ENCODE results near the gene SPSB1. TPM values are rescaled to one million over a fixed set of nuclear protein-coding genes. Genes with fewer than 3 reads are reported as not detected.
A peak's percentile ranks its signal among the peaks of the same experiment; 100 is the strongest.

Gene SPSB1
- total RNA-seq, 1 experiment from 2014 or later: 2.9 TPM

DNA sequence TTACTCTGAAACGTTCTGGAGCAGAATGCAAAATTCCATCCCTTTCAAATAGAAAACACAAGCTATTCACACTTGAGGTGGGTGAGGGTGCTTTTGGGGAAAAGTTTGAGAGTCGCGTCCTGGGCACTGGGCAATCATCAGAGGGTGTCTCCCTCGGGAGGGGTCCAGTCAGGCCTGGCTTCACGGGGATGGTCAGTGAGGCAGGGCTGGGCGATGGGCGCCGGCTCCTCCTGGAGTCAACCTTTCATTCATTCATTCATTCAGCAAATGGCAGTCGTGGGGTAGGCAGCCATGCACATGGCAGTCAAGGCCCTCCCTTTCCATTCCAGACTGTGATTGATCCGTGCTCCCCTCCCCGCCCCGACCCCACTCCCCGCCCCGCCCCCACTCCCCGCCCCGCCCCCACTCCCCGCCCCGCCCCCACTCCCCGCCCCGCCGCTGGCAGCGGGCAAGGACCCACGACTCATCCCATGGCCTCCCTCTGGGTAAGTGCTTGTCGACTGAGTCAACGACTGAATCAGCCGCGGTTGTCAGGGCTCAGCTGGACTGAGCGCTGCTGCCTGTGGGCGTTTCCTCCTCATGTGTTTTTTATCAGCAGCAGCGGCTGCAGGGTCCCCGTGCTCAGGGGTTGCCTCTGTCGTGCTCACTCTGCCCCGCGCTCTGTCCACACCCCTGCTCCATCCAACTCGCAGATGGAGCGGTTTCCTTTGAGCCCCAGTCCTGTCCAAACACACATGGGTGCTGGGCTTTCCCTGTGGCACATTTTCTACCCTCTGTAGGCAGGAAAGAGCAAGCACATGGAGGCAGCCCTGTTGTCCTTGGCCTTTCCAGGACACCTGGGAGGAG is 12.5 kb upstream of the SPSB1 start:
- Histone ChIP-seq H2AFZ (ENCODE audit: low read length) (no peak overlapping the region), H4K20me1 (ENCODE audit: control insufficient read depth, insufficient read depth, insufficient read length) (no peaks in the 10 kb centered on the region), H4K5ac (ENCODE audit: insufficient read length, low read depth, low read length) (no peak overlapping the region), H3K79me2 (ENCODE audit: insufficient read depth, low read length) (no peaks in the 10 kb centered on the region), H3K4me2 (ENCODE audit: insufficient read depth, insufficient read length, low read length) (peak overlapping the region; percentile 31), H3K56ac (ENCODE audit: insufficient read length, low read depth, low read length) (no peak overlapping the region), H2BK15ac (ENCODE audit: low read depth, low read length) (no peak overlapping the region), H4K8ac (replicated peaks; ENCODE audit: insufficient read length, low read depth, low read length) (no peak overlapping the region), H3T11ph (ENCODE audit: low read length) (no peak overlapping the region), H3K23me2 (ENCODE audit: insufficient read length, low read depth, low read length, poor library complexity, severe bottlenecking) (no peaks in the 10 kb centered on the region), H3K4ac (ENCODE audit: low read depth, low read length) (no peak overlapping the region), H4K91ac (ENCODE audit: insufficient read length, low read depth, low read length) (no peak overlapping the region), H3K14ac (ENCODE audit: insufficient read depth, low read length) (peak overlapping the region; percentile 51; the same call in 1 of the 2 replicates), H3K27me3 (ENCODE audit: insufficient read depth, low read length) (no peaks in the 10 kb centered on the region), H2BK120ac (ENCODE audit: low read depth, low read length, poor library complexity, severe bottlenecking) (no peak overlapping the region), H3K79me1 (ENCODE audit: insufficient read depth, low read depth, low read length, poor library complexity, severe bottlenecking) (no peaks in the 10 kb centered on the region), H2BK5ac (ENCODE audit: insufficient read length, low read length) (no peak overlapping the region), H3K9ac (ENCODE audit: extremely low read depth, insufficient read length, low read length) (no peak overlapping the region), H3K9me3 (ENCODE audit: control insufficient read depth, low read depth, low read length) (no peaks in the 10 kb centered on the region), H3K23ac (ENCODE audit: insufficient read length, low read depth, low read length) (no peak overlapping the region), H3K18ac (ENCODE audit: insufficient read length, low read depth, low read length) (no peak overlapping the region), H2BK20ac (ENCODE audit: low read depth, low read length, poor library complexity, severe bottlenecking) (no peak overlapping the region), H2AK5ac (ENCODE audit: insufficient read length, low read length) (no peak overlapping the region), H3K27ac (ENCODE audit: insufficient read length, low read depth, low read length) (no peak overlapping the region), H2BK12ac (ENCODE audit: insufficient read length, low read depth, low read length) (no peak overlapping the region), H3K4me1 (ENCODE audit: insufficient read depth, low read length) (no peaks in the 10 kb centered on the region; the same call in 1 of the 2 replicates)
- TF ChIP-seq, protein P1, sequence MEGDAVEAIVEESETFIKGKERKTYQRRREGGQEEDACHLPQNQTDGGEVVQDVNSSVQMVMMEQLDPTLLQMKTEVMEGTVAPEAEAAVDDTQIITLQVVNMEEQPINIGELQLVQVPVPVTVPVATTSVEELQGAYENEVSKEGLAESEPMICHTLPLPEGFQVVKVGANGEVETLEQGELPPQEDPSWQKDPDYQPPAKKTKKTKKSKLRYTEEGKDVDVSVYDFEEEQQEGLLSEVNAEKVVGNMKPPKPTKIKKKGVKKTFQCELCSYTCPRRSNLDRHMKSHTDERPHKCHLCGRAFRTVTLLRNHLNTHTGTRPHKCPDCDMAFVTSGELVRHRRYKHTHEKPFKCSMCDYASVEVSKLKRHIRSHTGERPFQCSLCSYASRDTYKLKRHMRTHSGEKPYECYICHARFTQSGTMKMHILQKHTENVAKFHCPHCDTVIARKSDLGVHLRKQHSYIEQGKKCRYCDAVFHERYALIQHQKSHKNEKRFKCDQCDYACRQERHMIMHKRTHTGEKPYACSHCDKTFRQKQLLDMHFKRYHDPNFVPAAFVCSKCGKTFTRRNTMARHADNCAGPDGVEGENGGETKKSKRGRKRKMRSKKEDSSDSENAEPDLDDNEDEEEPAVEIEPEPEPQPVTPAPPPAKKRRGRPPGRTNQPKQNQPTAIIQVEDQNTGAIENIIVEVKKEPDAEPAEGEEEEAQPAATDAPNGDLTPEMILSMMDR (conservative IDR thresholded peaks at IDR 0.05): no peak
- peak overlapping the region in 1 of 2 experiments; percentile 46; a peak in 1 of 5 replicates for H3K4me3 Mint-ChIP-seq
- no peak overlapping the region for H3K27ac Mint-ChIP-seq
- peaks cover 27 to 35% of the 10 kb centered on the region in 2 experiments for H3K4me1 Mint-ChIP-seq
- peaks cover 16% of the 10 kb centered on the region for H3K27me3 Mint-ChIP-seq (ENCODE audit: low read depth)
- DNase-seq: peak; percentile 61
- peaks cover 10% of the 10 kb centered on the region in 2 experiments; a peak in 4 of 5 replicates for H3K9me3 Mint-ChIP-seq
- H3K36me3 Mint-ChIP-seq (ENCODE audit: insufficient read depth in 1 of 3, low read depth in 3 of 3): no peaks in the 10 kb centered on the region; a peak in 1 of 7 replicates
- WGBS (ENCODE audit: extremely low coverage, insufficient read length, low lambda C conversion rate): no CpG with 5 or more reads among the region's 36 CpGs

Data from H9 (cell line).